Raji (cell line): Measurements from ENCODE around the gene KCNH1.

Source experiments
- POLR2A ChIP-seq: IDR thresholded peaks from 2 replicates; pipeline ENCODE4 v1.6.1; 2011; ENCODE audit warnings: low read depth, low read length, control low read depth; ENCODE audit not compliant: insufficient read depth

KCNH1 gene

GRCh38 chr1:210697185-210697584, 436.8 kb downstream of the KCNH1 start:
- no peak for TF ChIP-seq POLR2A

DNA sequence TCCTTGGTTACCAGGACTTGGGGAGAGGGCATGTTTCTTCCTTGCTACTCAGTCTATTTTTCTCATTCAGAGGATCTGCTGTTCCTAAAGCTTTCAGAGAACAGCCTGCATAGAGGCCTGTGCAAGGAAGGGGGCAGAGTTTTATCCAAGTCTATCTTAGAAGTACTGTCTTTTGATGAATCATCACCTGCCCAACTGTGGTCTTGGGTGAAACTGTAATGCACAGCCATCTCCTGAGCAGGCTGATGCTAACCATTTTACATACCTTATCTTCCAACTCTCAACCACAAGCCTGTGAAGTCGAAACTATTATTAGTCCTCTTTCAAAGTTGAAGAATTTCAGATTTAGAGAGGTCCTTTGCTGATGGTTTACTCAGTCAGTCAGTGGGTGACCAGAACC, 437.2 kb downstream of the KCNH1 start:
- no peak for TF ChIP-seq POLR2A

- no peak for TF ChIP-seq POLR2A
Observed at GRCh38 chr1:210695026-210695425, 438.9 kb downstream of the KCNH1 start.

DNA sequence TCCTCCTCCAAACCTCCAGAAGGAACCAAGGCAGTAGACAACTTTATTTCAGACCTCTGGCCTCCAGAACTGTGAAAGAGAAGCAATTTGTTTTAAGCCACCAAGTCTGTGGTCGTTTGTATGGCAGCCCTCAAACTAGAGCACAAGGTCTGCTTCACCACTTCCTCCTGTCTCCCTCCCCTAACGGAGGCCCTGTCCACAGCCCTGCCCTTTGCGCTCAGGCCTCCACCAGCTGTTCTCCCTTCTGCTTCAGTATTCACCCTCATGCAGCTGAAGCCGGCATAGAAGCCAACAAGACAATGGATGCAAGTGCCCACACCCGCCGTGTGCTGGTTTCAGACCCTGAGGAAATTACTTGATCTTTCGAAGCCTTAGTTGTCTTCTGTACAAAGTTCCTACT, 441.2 kb downstream of the KCNH1 start:
- no peak for TF ChIP-seq POLR2A

DNA sequence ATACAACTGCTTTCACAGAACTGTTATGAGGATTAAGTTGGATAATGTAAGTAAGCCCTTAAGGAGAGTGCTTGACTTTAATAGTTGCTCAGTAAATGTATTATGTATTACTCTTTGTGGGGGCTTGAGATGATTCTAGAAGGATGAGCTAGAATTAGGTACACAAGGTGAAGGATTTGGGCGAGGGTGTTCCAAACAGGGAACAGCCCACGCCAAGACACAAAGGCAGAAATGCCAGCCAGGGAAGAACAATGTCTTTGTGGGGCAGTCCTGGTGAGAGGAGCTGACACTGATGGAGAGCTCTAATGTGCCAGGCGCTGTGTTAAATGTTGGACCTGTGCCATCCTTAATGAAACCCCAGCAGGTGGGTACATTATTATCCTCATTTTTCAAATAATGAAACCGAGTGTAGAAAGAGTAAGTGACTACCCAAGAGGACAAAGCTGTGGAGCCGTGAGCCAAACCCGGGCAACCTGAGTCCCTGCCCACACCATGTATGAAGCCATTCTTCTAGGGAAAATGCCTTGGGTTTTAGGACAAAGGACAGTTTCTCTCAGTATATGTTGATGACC, 442.8 kb downstream of the KCNH1 start:
- TF ChIP-seq POLR2A, result no peak

DNA sequence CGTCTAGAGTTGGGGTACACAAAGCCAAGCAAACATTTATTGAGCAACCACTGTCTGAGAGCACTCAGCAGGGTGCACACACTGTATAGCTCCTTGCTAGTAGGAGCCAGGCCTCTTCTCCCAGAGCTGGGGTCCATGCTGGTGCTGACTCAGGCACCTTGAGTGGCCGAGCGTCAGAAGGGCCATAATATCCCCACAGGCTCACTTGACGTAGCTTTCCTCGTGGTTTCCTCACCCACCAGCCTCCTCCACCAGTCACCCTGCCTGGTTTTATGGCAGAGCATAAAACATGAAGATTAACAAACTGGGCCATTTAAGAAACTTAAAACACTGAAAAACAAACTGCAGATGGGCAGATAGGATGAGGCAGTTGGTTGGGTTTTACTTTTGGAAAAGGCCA, 443.7 kb downstream of the KCNH1 start:
- no peak for TF ChIP-seq POLR2A

- TF ChIP-seq POLR2A, result no peak
Observed at GRCh38 chr1:210689826-210690225, 444.1 kb downstream of the KCNH1 start.

- no peak for TF ChIP-seq POLR2A
Observed at GRCh38 chr1:210688512-210689234, 445.3 kb downstream of the KCNH1 start.

DNA sequence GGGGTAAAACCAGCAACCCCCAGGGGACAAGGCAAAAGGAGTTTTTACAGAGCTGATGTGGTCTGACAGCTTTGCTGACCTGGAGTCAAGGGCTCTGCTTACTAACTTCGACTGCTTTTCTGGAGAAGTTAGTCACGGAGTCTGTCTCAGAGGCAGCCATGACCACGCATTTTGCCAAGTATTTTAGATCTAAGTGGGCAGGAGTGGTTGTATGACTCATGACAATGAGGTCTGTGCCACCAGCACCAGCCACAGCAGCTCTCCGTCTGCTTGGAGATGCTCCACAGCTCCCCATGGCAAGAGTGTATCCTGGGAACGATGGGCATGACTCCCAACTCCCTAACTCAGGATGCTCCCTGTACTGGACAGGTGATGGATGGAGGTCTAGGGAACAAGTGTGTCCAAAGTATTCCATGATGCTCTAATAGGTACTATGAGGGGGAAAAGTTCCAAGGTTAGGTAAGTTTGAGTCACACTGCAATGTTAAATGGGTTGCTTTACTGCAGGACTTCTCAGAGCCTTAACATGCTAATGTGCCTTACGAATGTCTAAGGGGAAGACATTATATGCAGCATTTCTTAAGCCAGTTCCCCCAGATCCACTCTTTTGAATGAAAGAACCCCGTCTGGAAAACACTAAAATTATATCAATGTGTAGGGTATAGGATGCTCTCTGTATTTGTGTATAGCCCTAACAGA, 446.2 kb downstream of the KCNH1 start:
- TF ChIP-seq POLR2A, result no peak

DNA sequence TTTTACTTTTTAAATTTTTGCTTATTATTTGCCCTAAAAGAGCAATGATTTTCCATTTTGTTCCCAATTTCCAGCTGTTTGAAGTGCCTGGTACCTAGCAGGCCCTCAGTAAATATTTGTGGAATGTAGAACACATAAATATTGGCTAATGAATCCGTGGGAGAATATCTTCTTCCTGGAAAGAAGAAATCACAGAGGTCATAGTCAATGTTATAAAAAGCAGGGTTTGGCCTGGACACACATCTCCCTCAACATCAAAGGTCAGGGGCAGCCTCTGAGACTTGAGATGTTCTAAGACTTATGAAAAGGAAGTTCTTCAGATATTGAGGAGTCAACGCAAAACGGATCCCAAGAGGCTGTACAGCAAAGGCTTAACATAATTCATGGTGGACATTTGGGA, 447.1 kb downstream of the KCNH1 start:
- TF ChIP-seq POLR2A, result no peak

- no peak for TF ChIP-seq POLR2A
Observed at GRCh38 chr1:210685295-210685650, 448.7 kb downstream of the KCNH1 start.

- TF ChIP-seq POLR2A, result no peak
Observed at GRCh38 chr1:210684466-210685294, 449.3 kb downstream of the KCNH1 start.

GRCh38 chr1:210683403-210684047, 450.4 kb downstream of the KCNH1 start:
- no peak for TF ChIP-seq POLR2A

- no peak for TF ChIP-seq POLR2A
Observed at GRCh38 chr1:210681158-210681557, 452.8 kb downstream of the KCNH1 start.

DNA sequence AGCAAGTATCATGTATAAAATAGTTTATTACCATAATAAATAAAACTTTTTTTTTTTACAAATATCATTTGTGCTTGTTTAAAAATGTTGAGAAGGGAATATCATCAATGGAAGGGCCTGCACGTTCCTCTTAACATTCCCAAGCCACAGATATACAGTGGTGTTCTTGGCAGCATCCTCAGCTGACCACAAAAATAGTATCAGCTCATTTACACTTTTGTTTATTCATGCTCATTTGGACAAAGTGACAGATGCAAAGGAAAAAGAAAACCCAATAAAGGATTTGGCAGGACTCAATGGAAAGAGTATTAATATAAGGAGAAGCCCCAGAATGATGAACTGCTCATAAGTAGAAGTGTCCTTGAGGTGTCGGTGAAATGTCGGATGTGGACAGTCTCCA, 455.6 kb downstream of the KCNH1 start:
- no peak for TF ChIP-seq POLR2A
